IPS-18c (cell line): ENCODE data around the gene HEMGN.

Source experiments
- H3K4me3 ChIP-seq: 2 replicates; pipeline ENCODE4 v1.7.0; 2013; ENCODE audit warnings: low read depth, mild to moderate bottlenecking, low read length, moderate library complexity; ENCODE audit not compliant: insufficient read depth
- H3K9me3 ChIP-seq: one replicate; pipeline ENCODE4 v1.6.1; 2013; ENCODE audit warnings: mild to moderate bottlenecking, low read length, moderate library complexity; ENCODE audit not compliant: control insufficient read depth, insufficient read depth

The HEMGN gene

DNA sequence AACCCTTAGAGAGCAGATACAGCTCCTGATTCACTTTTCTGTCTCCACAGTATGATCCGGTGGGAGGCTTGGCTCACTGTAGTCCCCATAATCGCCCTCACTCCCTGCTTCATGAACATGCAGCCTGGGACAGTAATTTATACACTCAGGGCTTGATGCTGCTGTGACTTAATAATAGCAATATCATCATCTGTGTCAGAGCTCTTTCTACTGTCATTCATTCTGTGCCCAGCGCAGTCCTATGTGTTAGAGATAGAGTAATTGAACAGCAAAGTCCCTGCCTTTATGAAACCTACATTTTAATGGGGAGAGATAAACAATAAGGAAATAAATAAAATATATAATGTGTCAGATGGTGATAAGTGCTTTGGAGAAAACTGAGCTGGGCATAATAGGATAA lies 2.8 kb upstream of the HEMGN start:
- Histone ChIP-seq H3K9me3 (no peaks in the 10 kb centered on the region), H3K4me3 (no peak overlapping the region)

DNA sequence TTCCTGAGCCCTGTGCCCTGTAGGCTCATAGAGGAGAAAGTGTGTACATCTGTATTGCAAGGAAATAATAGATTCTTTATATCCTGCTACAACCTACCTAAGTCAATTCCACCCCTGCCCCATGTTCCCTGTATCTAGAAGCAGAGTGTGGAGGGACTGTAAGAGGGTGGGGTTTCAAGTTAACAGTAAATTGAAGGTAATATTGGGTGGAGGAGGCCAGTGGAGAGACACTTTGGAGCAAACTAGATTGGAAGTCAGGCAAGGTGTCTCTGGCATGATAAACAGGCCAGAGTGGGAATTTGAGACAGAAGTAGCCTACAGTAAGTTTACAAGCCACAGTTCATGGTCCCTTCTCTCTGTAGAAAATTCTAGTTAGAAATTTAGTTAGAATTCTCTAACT lies 2.3 kb upstream of the HEMGN start:
- Histone ChIP-seq H3K4me3 (no peak overlapping the region), H3K9me3 (no peaks in the 10 kb centered on the region)

DNA sequence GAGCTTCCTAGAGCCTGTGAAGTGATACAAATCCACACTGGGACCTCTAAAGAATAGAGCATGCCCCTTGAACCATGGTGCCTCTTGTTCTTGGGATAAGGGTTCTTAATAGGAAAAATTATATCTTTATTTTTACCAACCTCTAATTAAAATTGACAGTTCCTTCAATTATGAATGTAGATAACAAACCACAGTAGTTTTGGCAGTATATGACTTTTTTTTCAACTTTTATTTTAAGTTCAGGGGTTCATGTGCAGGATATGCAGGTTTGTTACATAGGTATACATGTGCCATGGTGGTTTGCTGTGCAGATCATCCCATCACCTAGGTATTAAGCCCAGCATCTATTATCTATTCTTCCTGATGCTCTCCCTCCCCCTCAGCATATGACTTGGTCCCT lies 974 bp downstream of the HEMGN start:
- no peak overlapping the region for H3K4me3 ChIP-seq
- H3K9me3 ChIP-seq = no peaks in the 10 kb centered on the region

DNA sequence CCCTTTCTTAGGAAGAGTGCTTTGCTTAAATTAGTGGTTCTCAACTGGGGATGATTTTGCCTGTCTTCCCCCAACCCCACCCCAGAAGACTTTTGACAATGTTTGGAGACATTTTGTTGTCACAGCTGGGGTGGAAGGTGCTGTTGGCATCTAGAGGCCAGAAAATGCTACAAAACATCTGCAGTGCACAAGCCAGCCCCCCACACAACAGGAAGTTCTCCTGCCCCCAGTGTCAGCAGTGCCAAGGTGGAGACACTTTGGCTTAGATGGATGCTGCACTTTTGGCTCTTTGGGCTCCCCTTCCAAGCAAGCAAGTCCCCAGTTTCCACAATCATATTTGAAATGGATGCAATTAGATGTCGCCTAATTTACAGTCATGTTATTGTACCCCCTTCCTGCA lies 2.7 kb downstream of the HEMGN start:
- Histone ChIP-seq H3K9me3 (no peaks in the 10 kb centered on the region), H3K4me3 (no peak overlapping the region)

DNA sequence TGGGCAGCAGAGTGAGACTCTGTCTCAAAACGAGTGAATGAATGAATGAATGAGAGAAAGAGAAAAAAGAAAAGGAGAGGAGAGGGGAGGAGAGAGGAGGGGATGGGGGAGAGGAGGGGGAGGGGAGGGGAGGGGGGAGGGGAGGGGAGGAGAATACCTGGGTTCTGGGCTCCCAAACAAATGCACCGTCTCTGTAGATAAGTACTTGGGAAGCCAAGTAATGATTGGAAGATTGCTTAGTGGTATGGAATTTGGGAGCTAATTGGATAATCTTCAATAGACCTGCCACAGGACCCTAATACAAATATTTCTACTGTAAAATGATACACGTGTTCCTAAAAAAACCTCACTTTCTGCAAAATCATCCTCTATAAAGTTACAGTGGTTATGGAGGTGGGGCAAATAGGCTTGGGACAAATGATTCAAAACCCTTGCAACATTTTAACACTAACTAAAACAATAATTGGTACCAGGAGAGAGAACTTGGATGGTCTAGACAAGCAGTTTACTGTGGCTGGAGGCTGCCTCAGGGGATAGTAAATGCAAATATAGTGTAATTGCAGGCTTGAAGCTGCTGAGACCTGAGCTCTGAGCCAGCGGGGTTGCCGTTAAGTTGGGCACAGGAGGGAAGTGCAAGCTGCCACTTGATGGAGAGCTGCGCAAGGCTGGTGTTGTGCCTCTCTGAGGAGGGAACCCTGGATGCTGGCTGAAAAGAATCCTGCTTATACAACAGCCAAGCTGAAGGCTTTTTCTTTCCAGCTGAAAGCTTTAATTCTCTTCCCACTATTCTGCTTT lies 3.5 kb downstream of the HEMGN start:
- Histone ChIP-seq H3K9me3 (no peaks in the 10 kb centered on the region), H3K4me3 (no peak overlapping the region)

DNA sequence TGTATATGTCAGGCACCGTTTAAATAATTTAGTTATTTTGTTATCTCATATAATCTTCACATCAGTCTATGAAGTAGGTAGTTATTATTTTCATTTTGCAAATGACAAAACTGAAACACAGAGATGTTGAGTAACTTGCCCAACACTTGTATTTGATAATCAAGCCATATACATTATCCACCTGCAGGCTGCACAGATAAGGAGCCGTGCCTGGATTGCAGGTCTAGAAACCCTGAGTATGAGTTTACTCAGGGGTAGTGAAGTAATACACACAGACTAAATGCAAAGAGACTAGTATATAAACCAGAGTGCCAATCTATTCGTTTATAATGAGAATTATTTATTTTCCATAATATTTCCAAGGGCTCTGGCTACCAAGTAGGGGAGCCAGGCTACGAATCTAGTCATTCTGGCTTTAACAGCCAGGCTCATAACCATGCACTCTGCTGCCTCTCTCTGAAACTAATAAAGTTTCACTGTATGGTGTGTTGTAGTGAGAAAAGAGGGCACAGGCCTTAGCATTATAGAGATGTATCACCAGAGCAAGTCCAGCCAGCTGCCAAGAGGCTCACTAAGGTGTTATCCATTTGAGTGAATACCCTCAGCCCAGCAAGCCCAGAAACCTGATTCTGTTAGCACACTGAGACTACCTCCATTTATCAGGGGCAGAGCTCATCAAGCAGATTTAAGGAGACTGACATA lies 4.5 kb downstream of the HEMGN start:
- Histone ChIP-seq H3K4me3 (no peak overlapping the region), H3K9me3 (no peaks in the 10 kb centered on the region)

DNA sequence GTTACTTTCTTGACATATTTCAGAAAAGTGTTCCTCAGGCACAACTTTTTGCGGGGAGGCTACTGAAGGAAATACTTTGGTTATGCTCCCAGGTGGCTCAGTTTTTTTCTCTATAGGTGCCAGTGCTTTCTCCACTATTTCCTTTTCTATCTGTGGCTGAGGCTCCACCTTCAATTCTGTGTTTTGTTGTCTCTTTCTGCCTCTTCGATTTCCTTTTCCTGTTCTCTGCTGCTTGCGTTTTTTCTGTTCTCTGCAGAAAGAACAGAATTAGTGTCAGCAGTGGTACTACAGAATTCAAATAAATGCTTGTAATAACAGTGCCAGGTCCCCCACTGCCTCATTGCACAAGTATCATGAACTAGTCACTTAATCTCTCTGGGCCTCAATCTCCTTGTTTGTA lies 7.0 kb downstream of the HEMGN start:
- no peaks in the 10 kb centered on the region for H3K9me3 ChIP-seq
- no peak overlapping the region for H3K4me3 ChIP-seq

DNA sequence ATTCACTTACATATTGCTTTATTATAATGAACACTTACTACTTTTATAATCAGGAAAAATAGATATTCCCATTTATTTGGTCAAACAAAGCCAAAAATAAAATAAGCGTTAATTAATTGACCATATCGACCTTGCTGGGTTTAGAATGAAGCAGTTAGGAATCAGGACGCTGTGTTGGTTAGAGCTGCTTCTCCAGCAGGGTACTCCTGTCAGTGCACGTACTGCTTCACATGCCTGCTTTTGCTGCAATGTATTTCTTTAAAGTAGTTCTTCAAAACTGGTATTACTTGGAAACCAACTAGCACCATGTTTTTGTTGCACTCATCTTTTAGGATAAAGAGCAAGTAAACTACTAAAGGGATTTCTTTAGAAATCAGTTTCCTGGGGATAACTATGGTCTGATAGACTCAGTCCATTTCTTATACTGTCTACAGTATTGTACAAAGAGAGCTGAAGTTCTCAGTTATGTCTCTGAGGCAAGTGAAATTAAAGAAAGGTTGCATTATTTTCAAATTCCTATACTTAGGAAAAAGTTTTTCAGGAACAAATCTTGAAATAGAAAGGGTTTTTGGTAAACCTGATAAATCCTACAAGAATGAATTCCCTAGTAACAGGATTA lies 8.9 kb downstream of the HEMGN start:
- no peaks in the 10 kb centered on the region for H3K9me3 ChIP-seq

DNA sequence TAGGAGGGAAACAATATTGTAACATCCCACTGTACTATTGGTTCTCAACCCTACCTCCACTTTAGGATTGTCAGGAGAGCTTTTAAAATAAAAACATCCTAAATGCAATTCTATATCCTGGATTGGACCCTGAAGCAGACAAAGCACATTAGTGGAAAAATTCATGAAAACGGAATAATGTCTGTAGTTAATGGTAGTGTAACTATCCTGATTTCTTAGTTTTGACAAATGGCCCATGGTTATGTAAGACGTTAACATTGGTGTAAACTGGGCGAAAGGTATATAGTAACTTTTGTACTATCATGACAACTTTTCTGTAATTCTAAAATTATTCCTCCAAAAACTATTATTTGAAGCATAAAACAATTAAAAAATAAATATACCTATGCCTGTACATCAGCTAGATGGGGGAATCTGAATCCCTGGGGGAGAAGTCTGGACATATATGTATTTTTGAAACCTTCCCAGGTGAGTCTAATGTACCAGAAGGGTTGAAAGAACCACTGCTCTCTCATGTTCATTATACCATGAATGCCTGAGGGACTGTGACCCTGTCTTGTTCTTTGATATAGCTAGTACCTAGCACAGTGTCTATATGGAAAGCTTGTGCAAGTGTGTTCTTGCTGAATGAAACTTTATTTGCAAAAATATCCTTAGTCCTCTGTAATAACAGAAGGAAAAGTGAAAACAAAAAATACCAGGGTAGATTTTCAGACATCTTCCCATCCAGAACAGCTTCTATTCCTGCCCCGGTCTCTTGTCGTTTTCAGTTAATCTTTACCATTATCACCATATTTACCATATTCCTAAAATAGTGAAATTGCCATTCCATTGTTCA lies 12.3 kb downstream of the HEMGN start:
- Histone ChIP-seq H3K4me3 (no peak overlapping the region), H3K9me3 (no peaks in the 10 kb centered on the region)

More for the DNA sequence above, 8.9 kb downstream of the HEMGN start:
- no peak overlapping the region for H3K4me3 ChIP-seq

DNA sequence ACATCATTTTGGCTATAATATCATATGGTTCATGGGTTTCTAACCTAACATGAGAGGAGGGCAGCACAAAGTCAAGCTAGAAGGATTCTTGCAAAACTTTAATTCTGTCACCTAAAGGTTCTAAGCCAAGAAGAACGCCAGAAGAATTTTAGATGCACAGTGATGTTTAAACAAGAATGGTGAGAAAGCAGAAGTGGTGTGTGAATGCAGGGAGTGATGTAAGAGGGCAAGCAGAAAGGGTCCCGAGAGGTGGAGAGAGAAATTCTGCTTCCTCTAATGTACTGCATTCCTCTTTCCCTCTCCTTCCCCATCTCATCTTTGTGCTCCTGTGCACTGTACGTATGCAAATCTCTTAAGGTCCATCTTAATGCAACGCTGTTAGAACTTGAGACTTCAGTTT lies 13.6 kb downstream of the HEMGN start:
- H3K4me3 ChIP-seq = no peak overlapping the region

DNA sequence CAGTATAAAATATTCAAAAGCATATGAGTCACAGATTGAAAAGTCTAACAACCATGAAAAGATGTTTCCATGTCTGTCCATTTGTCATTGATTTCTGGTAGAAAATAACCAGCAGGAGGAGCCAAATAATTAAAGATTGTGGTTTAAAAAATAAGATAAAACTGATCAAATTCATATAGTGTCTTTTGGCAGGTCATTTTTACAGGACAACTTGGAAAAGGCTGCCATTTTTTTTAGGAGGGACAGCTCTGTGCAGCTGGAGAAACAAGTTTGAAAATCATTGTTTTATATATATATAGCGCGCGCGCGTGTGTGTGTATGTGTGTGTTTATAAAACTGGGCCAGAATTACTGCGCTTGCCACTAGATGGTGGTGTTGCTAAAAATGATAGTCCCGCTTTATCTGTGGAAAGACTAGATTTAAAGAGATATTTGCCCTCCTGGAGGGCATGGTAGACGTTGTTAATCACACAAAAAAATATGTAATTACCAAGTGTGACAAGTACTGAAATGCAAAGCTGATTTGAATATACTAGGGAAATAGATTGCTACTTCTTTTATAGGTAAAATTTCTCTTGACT lies 14.4 kb downstream of the HEMGN start:
- Histone ChIP-seq H3K4me3 (no peak overlapping the region), H3K9me3 (no peaks in the 10 kb centered on the region)

More for the DNA sequence above, 13.6 kb downstream of the HEMGN start:
- H3K9me3 ChIP-seq = no peaks in the 10 kb centered on the region

DNA sequence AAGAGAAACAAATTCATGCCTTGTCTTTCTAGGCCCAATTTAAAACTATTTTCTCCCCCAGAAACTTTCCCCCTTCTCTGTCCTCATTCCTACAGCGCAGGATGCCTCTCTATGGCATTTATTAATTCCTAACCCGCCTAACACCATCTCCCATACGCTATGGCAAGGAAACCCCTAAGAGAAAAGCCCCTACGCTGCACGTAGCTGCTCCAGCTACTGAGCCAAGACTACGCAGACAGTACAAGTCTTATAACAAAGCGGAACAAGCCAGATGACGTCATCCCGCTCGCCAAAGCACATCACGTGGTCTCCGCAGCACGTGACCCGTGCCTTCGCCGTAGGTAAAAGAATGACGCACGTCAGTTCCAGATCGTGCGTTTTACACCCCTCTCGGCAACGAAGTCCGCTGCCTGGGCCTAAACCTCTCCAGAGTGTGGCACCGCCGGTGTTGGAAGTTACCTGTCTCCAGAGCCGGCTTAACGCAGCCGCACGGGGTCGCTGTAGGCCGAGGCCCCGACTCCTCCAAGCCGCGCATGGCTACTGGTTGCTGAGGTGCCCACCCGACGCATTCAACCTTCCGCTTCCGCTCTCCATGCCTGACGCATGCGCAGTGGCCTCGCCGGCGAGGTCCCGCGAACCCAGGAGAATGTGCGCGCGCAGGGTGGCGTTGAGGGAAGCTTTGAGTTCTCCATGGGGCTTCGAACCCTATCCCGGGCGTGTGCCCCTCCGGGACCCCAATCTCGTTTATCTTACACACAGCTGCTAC lies 15.8 kb downstream of the HEMGN start, which contains the start of gene TRMO:
TRMO (minus strand) TSS at position 542 of the 766 bp plus-strand sequence; CDS start at position 535, 7 bp downstream.
- no peaks in the 10 kb centered on the region for H3K9me3 ChIP-seq
- H3K4me3 ChIP-seq = peak within 1 kb of the TSS; percentile 57

DNA sequence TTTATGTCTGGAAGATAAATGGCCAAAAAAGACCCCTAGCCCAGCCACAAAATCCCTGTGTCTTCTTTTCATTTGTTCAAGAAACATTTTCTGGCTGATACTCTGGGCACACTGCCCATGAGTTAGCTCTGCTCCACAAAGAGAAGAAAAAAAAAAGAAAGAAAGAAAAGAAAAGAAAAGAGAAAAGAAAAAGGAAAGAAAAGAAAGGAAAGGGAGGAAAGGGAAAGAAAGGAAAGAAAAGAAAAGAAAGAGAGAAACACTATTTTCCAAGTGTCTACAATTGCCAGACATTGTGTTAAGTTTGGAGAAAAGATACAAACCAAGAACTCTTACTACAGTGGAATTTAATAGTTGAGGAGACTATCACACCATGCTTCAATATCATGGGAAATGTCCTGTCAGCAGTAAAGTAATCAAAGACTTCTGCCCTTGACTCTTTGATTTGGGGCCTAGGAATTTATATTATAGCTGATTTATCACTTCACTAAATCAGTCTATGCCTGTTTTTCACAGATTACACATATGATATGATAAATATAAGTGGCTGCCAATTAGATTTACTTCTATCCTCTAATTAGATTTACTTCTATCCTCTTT lies 18.7 kb downstream of the HEMGN start:
- Histone ChIP-seq H3K4me3 (no peak overlapping the region), H3K9me3 (no peaks in the 10 kb centered on the region)

DNA sequence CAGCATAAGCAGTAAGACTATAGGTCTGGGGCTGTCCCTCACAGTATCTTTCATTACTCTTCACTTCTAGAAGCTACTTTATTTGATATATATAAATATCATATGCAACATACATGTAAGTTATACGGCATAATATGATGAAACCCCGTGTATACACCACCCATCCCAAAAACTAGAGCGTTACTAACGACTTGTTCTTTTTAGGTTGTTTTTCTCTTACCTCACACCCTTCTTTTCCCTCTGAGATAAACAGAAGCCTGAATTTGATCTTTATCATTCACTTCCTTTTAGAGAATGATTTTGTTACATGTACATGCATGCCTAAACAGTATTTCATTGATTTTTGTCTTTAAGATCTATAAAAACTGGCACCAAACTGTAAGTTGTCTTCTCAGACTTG lies 19.4 kb downstream of the HEMGN start:
- no peaks in the 10 kb centered on the region for H3K9me3 ChIP-seq

DNA sequence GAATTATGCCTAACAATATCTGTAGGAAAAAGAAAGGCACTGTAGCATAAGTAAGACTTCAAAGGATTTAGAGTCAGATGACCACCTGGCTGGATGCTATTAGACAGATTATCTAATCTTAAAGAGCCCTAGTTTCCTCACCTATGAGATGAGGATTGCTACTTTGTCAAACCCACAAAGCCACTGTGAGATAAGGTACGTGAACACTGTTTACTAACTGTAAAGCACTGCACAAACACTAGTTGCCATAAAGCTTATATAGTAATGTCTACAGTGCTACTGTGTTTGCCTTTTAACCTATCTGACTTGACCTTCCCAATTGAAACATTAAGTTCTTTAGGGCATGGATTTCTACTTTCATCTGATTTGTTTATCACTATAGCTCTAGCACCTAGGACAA lies 26.0 kb downstream of the HEMGN start:
- H3K9me3 ChIP-seq = no peaks in the 10 kb centered on the region

More for the DNA sequence above, 19.4 kb downstream of the HEMGN start:
- no peak overlapping the region for H3K4me3 ChIP-seq

DNA sequence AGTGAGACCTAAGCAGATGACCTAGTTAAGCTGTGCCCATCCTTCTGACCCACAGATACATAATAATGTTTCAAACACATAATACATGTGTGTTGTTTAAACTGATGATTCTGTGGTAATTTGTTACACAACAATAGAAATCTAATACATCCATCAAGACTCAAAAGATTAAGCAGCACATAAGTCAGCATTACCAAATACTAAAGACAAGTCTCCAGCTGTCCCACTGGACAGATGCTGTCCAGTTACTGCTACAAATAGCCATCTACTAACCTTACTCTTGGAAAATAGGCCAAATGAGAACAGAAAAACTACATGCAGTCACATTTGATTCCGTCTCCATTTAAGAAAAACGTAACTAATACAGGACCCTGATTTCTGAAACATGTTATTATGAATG lies 26.4 kb downstream of the HEMGN start:
- Histone ChIP-seq H3K4me3 (no peak overlapping the region), H3K9me3 (no peaks in the 10 kb centered on the region)

More for the DNA sequence above, 26.0 kb downstream of the HEMGN start:
- no peak overlapping the region for H3K4me3 ChIP-seq
